ENCODE measurements around the gene MEGF10.
"Not testable (repeated sequence)": the region's sequence is repeated elsewhere in the genome, so short reads cannot be mapped to it uniquely, and the experiment has no call there.

MEGF10 gene

DNA sequence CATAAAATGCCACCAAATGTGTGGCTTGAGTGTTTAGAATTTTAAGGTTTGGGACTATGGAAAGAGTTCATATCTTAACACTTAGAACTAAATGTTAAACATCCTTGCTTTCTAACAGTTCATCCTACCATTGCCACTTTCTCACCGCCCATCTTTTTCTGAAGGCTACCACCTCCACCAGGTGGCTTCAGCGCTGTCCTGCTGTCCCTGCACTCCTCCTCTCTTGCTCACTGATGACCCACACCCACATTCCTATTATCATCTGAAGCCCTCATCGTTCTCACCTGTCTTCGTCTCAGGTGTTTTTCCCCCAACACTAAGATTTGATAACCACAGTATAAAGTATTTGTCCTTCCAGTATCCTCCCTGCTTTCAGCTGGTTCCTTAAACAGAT is 7.4 kb downstream of the MEGF10 start:
- no peak for DNase-seq (ENCODE audit: low spot score)

DNA sequence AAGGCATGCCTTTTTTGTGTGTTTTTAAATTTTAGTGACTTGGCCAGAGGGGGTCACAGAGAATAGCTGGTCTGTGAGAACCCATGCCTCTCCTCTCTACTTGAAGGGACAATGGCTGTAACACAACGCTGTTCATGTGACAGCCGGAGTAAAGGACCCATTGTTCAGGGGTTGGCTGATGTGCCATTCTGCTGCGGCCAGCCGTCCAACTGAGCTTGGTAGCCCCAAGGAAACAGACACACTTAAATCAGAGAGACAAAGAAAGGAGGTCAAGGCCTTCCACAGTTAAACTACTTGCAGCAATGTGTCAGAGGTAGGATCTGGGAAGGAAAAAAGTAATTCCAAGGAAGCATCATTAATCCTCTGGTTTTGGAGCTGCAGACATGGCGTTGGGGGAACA is 8.1 kb downstream of the MEGF10 start:
- no peak for DNase-seq (ENCODE audit: low spot score)

GRCh38 chr5:127299678-127300077 is 9.1 kb downstream of the MEGF10 start:
- no peak for DNase-seq (ENCODE audit: low spot score)

DNA sequence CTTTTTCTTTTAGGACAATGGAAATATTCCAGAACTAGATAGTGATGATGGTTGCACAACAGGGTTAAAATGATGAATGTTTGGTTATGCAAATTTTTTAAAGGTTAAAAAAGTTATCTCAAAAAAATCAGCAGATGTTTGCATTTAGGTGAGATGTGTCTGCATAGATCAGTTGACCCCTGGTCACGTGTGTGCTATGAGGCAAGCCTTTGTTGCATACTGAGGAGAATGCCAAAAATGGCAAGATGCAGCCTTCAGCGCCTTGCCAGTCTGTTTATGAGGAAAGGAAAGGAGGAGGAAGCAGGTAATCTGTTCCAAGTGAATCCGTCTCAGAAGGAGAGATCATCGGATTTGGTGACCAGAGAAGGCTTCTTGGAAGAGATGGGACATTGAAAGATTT is 11.9 kb downstream of the MEGF10 start:
- DNase-seq (ENCODE audit: low spot score), result no peak

DNA sequence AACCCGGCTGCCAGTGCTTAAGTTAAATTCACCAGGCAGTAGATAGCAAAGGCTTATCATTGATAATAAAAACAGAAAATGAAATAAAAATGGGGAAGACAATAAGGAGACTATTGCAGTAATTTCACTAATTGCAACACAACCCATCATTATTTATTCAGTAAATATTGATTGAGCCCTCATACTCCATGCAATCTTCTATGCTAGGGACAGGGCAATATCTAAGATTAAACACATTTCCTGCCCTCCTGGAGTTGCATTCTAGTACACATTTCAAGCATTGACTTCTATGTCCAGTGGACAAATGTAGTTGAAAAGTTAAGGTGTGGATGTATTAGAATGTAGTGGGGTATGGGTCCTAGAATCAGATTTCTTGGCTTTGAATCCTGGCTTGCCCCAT is 12.8 kb downstream of the MEGF10 start:
- no peak for DNase-seq (ENCODE audit: low spot score)

DNA sequence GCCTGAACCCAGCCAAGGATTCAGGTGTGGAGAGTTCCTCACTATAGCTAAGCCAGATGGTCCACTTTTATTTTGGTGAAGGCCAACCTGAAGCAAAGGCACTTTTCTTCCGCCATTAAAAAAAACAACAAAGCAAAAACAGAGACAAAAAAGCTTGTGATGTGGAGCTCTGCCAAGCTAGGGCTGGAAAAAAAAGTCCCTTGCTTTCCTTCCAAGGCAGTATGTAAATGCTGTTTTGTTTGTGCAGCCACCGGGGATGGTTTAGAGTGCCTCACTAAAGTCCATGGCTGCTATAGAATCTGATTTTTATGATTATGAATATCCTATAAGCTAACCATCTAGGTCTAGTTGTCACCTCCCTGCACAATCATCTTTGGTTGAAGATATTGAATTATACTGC is 14.9 kb downstream of the MEGF10 start:
- no peak for DNase-seq (ENCODE audit: low spot score)

DNA sequence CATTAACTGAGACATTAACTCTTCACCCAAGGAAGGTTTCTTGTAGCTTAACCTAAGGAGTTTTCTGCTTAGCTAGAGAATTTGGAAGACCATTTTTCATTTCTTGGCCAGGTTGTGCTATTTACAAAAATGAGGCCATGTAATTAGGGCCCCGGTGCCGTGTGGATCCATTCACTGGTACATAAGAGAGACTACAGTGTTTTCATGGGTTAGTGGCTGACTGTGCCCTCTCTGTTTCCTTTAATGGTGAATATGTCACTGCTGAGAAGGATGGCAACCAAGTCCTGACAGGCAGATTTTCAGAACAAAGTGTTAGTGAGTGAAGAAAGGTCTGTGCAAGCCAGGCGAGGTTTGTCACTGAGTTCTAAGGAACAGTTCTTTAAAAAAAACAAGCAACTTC is 15.4 kb downstream of the MEGF10 start:
- DNase-seq (ENCODE audit: low spot score), result no peak

DNA sequence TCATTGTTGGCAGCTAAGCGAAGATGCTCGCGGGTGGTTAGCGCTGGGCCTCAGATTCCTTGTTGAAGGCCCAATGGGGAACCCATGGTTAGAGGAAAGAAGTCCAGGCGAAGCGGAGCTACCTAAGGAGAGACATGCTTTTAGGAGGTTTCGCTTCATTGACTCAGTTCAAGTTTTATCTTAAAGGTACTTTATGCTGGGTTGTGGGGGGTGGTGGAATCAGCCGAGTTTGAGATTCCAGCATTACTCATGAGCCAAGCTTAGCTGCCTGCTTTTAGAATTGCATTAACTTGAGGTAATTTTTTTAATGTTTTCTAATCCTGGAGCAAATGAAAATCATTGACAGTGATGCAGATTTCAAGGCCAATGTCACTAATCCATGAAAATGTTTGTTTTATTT is 16.1 kb downstream of the MEGF10 start:
- no peak for DNase-seq (ENCODE audit: low spot score)

GRCh38 chr5:127307868-127308267 is 17.3 kb downstream of the MEGF10 start:
- DNase-seq (ENCODE audit: low spot score), result no peak

DNA sequence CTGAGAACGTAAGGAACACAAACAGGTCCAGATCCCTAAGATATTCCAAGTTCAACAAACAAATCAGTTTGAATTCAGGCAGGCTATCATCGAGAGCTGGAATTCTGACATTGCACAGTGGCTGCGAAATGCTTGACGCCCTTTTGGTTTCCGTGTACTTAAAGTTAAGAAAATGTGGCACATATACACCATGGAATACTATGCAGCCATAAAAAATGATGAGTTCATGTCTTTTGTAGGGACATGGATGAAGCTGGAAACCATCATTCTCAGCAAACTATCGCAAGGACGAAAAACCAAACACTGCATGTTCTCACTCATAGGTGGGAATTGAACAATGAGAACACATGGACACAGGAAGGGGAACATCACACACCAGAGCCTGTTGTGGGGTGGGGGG is 17.7 kb downstream of the MEGF10 start:
- DNase-seq (ENCODE audit: low spot score), result not testable (repeated sequence)

GRCh38 chr5:127308945-127309344 is 18.3 kb downstream of the MEGF10 start:
- no peak for DNase-seq (ENCODE audit: low spot score)

DNA sequence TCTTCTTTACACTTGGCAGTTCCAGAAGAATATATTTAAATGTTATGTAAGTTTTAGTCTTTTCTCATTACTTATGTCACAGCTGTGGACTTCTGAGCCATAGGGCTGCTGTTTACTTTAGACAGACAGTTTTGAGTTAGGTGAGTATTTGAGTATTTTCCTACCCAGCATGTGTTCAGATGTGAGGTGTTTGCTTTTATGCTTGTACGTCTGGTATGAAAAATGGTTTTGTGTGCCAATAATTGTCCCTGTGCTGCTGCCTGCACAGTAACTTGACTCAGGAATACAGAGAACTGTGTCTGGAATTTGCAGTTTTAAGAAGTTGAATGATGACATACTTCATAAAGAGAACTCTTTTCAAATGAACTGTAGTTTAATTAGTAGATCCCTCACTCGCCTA is 20.8 kb downstream of the MEGF10 start:
- DNase-seq (ENCODE audit: low spot score), result no peak

DNA sequence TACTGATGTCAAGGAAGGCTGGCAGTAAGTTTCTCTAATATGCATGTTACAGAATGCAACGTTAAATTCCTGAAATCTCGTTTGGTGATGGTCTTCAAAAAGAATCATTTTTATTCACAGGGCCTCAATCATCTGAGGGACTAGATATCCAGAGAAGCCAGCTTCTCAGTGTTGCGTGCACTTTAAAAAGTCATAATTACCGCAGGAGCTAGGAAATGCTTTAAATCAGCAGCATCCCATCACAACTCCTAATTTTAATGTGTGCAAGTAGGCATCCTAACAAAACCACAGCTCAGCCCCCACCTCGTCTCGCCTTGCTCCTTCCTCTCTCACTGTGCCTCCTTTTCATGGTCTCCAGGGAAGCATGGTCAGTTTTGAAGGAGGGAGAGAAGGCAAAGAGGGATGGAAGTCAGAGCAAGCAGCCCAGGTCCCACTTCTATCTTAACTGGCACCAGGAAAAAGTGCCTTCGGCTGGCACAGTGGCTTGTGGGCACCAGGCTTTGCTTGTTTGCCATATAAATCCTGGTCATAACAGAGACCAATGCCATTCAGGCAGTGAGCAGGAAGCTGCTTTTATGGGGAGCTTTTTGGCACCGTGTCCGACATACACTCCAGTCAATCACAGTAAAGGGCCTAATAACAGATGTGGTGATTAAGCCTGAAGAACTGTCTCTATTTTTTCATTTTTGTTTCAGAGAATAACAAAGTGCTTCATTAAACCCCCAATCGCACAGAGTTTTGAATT is 21.4 kb downstream of the MEGF10 start:
- no peak for DNase-seq (ENCODE audit: low spot score)

DNA sequence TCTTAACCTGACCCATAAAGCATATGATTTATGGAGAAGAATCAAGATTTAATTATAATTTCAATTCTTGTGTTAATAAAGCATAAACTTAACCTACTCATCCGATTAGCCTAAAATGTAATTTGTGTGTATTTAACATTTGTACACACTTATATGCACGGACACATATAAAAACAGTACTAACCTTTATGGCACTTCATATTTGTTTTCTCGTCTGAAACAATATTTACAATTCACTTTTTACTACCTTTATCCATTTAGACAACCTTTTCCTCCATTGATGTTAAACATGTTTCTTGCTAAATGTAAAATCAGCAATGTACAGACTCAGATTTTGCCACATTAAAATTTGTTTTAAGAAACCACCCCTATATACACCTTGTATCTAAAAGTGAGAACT is 22.8 kb downstream of the MEGF10 start:
- DNase-seq (ENCODE audit: low spot score), result no peak

DNA sequence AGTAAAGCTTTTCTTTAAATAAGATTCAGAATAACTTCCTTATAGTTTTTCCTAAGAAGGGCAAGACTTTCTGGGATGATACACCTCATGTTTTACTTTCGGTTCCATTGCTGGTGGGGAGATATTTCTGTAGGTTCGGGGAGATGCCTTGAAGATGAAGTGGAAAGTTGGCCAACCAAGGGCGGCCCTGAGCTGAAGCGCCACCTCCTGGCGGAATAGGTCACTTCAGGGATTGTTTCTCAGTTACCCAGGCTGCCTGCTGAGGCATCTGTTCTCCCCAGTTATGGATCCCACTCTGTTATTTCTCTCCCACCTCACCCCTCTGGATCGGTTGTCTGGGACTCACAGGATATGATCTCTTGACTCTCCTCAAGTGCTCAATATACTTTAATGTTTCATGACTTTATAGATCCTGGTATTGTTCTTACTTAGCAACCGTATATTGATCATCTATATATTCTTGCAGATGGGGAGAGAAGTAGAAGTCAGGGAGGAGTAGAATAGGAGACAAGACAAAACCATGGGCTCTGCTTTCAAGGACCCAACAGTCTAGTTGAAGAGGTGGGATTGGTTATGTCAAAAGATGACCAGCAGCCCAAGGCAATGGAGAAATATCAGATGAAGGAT is 23.4 kb downstream of the MEGF10 start:
- peak; percentile 56 for DNase-seq (ENCODE audit: low spot score)

DNA sequence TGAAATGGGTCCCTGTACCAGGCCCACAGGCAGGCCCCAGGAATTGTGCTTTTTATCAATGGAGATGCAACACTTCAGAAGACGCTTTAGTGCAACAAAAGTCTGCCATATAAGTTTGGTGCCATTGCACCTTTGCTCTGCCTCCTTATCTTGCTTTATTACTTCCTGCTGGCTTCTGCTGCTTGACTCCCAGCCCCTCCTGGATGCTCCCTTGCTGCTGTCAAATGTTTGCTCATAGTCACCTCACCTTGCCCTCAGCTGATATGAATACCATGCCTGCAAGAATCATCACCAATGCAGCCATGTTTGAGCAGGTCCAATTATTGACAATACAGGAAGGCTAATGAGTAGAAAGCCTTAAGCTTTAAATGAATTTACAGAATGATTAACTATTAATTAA is 25.4 kb downstream of the MEGF10 start:
- no peak for DNase-seq (ENCODE audit: low spot score)

GRCh38 chr5:127317385-127317784 is 26.8 kb downstream of the MEGF10 start:
- DNase-seq (ENCODE audit: low spot score), result not testable (repeated sequence)

DNA sequence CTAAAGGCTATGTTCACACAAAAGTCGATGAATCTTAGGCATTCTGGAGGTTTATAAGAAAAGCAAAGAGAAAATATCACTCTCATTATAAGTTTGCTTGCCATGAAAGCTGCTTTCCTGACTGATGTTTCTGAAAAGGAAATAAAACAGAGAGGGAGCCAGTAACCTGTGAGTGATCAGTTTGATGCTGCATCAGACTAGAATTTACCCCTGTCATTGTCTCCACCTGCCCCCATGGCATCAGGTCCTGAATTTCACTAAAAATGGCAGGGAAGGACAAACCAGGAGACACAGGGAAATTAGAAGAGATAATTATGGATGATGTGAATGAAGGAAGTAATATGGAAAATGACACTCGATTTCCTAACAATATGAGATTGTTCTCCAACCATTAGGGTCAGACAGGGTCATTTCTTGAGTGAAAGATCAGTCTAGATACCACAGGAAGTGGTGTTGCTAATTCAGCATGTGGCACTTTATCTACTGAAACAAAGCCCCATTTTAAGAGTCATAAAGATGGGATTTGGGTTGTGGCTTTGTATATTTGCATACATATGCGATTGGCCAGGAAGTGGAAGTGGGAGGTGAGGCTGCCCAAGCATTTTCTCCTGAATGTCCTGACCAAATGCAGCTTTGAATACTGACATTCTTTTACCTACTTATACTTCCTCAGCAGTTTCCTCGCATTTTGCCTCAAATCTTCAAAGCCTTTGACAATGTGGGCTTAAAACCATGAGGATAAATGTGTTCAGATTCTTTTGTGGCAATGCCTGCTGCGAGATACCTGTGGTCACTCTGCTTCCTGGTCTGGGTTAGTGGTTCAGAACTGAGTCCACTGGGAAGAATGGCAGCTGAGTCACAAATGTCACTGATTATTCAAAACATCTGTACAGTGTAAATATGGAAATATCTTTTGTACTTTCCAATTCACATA is 29.7 kb downstream of the MEGF10 start:
- DNase-seq (ENCODE audit: low spot score), result peak; percentile 22

- DNase-seq (ENCODE audit: low spot score), result no peak
These were observed 30.9 kb downstream of the MEGF10 start for GRCh38 chr5:127321465-127321864.

- DNase-seq (ENCODE audit: low spot score), result no peak
These were observed 31.8 kb downstream of the MEGF10 start for GRCh38 chr5:127322403-127322802.

GRCh38 chr5:127324756-127325155 is 34.2 kb downstream of the MEGF10 start:
- no peak for DNase-seq (ENCODE audit: low spot score)

GRCh38 chr5:127326431-127326830 is 35.8 kb downstream of the MEGF10 start:
- no peak for DNase-seq (ENCODE audit: low spot score)

All from activated CD4-positive, alpha-beta T cell treated with anti-CD3 and anti-CD28 coated beads, Interleukin-2, Interleukin-4, amounts not matched to agents 100 ng/mL and 50 ng/mL, durations not matched to agents 16 hours and 8 hours (primary cell).